ENCODE measurements around the gene SLC12A5.

DNA sequence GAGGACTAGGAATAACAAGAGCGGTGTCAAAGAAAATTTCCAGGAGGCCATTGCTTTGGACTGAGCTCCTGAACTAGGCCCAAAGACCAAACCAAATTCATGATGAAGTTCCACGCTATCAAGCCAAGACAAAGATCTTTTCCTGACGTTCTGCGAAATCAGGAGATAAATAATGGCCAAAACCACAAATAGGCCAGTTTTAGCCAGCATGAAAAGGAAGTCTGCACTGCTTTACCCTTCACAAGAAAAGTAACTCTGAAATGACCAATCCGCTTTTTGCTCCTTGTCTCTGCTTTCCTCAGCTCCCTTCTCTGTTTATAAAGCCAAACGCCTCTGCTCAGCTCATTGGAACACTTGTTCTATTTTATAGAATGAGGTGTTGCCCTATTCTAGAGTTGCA lies 54.1 kb downstream of the SLC12A5 start:
- TF ChIP-seq, protein P1, sequence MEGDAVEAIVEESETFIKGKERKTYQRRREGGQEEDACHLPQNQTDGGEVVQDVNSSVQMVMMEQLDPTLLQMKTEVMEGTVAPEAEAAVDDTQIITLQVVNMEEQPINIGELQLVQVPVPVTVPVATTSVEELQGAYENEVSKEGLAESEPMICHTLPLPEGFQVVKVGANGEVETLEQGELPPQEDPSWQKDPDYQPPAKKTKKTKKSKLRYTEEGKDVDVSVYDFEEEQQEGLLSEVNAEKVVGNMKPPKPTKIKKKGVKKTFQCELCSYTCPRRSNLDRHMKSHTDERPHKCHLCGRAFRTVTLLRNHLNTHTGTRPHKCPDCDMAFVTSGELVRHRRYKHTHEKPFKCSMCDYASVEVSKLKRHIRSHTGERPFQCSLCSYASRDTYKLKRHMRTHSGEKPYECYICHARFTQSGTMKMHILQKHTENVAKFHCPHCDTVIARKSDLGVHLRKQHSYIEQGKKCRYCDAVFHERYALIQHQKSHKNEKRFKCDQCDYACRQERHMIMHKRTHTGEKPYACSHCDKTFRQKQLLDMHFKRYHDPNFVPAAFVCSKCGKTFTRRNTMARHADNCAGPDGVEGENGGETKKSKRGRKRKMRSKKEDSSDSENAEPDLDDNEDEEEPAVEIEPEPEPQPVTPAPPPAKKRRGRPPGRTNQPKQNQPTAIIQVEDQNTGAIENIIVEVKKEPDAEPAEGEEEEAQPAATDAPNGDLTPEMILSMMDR (conservative IDR thresholded peaks at IDR 0.05), result no peak
- no peak for TF ChIP-seq ZFX (IDR thresholded peaks at IDR 0.05)

All from C4-2B (cell line).